Nephron progenitor cell (in vitro differentiated cells): ENCODE results near the gene MAGI2.
"Not testable (repeated sequence)": the region's sequence is repeated elsewhere in the genome, so short reads cannot be mapped to it uniquely, and the experiment has no call there.

Source experiments
- DNase-seq: peaks from one replicate; pipeline ENCODE4 v3.0.0; 2021
- H3K27ac Mint-ChIP-seq: 2 replicates; pipeline ENCODE4 v1.8.0; 2021; ENCODE audit warnings: mild to moderate bottlenecking, moderate library complexity, mixed read lengths
- H3K27me3 Mint-ChIP-seq: 2 replicates; pipeline ENCODE4 v1.8.0; 2021; ENCODE audit warnings: mild to moderate bottlenecking, low read depth, mixed read lengths; ENCODE audit not compliant: poor library complexity
- H3K36me3 Mint-ChIP-seq: 2 replicates; pipeline ENCODE4 v1.8.0; 2021; ENCODE audit warnings: low read depth, mixed read lengths
- H3K4me1 Mint-ChIP-seq: 2 replicates; pipeline ENCODE4 v1.8.0; 2021; ENCODE audit warnings: mixed read lengths
- H3K4me3 Mint-ChIP-seq: 2 replicates; pipeline ENCODE4 v1.8.0; 2021; ENCODE audit warnings: mild to moderate bottlenecking, moderate library complexity, mixed read lengths
- H3K9me3 Mint-ChIP-seq: 2 replicates; pipeline ENCODE4 v1.8.0; 2021; ENCODE audit warnings: mild to moderate bottlenecking, moderate library complexity, mixed read lengths
- TF ChIP-seq, protein P1 (sequence below): fragments of 200-600 bp; sonication (generic); IDR thresholded peaks from 2 replicates; pipeline ENCODE4 v1.5.0; 2021; ENCODE audit warnings: antibody characterized with exemption

MAGI2 gene

DNA sequence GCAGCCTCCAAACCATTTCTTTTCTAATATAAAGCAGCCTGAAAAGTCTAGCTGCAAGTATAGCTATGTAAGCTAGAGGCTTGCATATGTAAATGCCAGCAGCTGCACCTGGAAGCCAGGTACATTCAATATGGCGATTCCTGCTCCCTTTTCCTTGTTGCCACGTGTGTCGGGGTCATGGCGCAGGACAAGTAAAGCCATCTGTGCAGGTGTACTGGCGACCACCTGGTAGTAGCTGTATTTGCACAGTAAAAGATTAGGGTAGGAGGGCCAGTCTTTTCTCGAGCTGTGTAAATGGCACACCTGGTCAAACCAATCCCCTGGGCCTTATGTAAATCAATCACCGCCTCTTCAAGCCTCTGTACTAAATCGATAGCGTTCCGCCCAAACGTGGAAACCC is 484.5 kb downstream of the MAGI2 start:
- H3K4me1 Mint-ChIP-seq = no peaks in the 10 kb centered on the region
- TF ChIP-seq, protein P1, sequence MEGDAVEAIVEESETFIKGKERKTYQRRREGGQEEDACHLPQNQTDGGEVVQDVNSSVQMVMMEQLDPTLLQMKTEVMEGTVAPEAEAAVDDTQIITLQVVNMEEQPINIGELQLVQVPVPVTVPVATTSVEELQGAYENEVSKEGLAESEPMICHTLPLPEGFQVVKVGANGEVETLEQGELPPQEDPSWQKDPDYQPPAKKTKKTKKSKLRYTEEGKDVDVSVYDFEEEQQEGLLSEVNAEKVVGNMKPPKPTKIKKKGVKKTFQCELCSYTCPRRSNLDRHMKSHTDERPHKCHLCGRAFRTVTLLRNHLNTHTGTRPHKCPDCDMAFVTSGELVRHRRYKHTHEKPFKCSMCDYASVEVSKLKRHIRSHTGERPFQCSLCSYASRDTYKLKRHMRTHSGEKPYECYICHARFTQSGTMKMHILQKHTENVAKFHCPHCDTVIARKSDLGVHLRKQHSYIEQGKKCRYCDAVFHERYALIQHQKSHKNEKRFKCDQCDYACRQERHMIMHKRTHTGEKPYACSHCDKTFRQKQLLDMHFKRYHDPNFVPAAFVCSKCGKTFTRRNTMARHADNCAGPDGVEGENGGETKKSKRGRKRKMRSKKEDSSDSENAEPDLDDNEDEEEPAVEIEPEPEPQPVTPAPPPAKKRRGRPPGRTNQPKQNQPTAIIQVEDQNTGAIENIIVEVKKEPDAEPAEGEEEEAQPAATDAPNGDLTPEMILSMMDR = no peak
- no peaks in the 10 kb centered on the region for H3K27me3 Mint-ChIP-seq
- no peak overlapping the region for H3K27ac Mint-ChIP-seq
- H3K4me3 Mint-ChIP-seq = no peak overlapping the region
- no peaks in the 10 kb centered on the region for H3K36me3 Mint-ChIP-seq
- no peaks in the 10 kb centered on the region for H3K9me3 Mint-ChIP-seq
- DNase-seq = no peak

DNA sequence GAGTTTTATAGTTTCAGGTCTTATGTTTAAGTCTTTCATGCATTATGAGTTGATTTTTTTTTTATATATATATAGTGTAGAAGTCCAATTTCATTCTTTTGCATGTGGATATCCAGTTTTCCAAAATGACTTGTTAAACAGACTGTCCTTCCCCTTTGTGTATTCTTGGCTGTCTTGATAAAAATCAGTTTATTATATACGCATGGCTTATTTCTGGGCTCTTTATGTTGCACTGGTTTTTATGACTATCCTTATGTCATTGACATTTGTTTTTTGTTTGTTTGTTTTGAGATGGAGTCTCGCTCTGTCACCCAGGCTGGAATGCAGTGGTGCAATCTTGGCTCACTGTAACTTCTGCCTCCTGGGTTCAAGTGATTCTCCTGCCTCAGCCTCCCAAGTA is 485.9 kb downstream of the MAGI2 start:
- H3K4me3 Mint-ChIP-seq, H3K4me1 Mint-ChIP-seq, H3K9me3 Mint-ChIP-seq, H3K27me3 Mint-ChIP-seq, H3K36me3 Mint-ChIP-seq, DNase-seq, H3K27ac Mint-ChIP-seq: not testable (repeated sequence)

DNA sequence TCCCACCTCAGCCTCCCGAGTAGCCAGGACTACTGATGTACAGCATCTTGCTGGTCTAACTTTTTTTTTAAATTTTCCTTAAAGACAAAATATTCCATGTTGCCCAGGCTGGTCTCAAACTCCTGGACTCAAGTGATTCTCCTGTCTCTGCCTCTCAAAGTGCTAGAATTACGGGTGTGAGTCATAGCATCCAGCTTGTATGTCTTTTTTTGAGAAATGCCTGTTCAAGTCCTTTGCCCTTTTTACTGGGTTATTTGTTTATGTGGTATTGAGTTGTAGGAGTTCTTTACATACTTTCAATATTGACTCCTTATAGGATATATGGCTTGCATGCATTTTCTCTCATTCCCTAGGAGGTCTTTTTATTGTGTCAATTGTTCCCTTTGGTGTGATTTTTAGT is 486.4 kb downstream of the MAGI2 start:
- Mint-ChIP-seq H3K4me3 (no peak overlapping the region), H3K36me3 (no peaks in the 10 kb centered on the region), H3K4me1 (no peaks in the 10 kb centered on the region), H3K27ac (no peak overlapping the region), H3K9me3 (no peaks in the 10 kb centered on the region), H3K27me3 (no peaks in the 10 kb centered on the region)
- TF ChIP-seq, protein P1 = no peak
- no peak for DNase-seq

DNA sequence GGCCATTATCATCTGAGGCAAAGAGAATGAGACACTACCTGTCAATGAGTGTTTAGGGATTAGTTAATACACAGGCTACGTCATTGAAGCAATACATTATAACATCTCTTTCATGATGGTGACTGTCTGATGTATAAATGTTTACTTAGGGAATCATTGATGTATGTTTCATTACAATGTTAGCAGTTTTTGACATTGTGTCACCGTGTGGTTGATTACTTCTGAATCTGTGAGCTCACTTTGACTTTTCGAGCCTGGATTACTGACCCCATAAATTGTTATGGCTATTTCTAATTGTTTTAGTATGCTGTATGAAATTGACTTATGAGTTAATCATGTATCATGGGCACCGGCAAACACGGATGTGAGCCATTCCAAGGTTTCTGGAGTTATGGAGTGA is 494.0 kb downstream of the MAGI2 start:
- Mint-ChIP-seq H3K36me3 (no peaks in the 10 kb centered on the region), H3K9me3 (no peaks in the 10 kb centered on the region), H3K27ac (no peak overlapping the region), H3K27me3 (no peaks in the 10 kb centered on the region), H3K4me3 (no peak overlapping the region), H3K4me1 (no peaks in the 10 kb centered on the region)
- TF ChIP-seq, protein P1 = no peak
- DNase-seq = no peak

DNA sequence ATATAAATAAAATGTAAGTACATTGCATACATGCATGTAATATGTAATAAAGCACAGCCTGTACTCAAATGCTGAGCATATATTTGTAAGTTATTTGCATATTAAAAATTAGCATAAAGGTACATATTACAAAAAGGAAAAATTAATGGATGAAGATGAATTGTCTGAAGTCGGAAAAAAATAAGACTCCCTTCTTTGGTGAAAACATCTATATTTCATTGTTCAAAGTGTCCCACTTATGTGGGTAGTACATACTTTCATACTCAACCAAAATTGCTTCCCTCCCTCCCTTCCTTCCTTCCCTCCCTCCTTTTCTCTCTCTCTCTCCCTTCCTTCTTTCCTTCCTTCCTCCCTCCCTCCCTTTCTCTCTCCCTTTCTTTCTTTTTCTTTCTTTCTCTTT is 498.1 kb downstream of the MAGI2 start:
- H3K4me1 Mint-ChIP-seq = no peaks in the 10 kb centered on the region
- no peak overlapping the region for H3K4me3 Mint-ChIP-seq
- H3K27ac Mint-ChIP-seq = no peak overlapping the region
- TF ChIP-seq, protein P1 = no peak
- no peaks in the 10 kb centered on the region for H3K9me3 Mint-ChIP-seq
- no peak for DNase-seq
- no peaks in the 10 kb centered on the region for H3K27me3 Mint-ChIP-seq
- no peaks in the 10 kb centered on the region for H3K36me3 Mint-ChIP-seq

DNA sequence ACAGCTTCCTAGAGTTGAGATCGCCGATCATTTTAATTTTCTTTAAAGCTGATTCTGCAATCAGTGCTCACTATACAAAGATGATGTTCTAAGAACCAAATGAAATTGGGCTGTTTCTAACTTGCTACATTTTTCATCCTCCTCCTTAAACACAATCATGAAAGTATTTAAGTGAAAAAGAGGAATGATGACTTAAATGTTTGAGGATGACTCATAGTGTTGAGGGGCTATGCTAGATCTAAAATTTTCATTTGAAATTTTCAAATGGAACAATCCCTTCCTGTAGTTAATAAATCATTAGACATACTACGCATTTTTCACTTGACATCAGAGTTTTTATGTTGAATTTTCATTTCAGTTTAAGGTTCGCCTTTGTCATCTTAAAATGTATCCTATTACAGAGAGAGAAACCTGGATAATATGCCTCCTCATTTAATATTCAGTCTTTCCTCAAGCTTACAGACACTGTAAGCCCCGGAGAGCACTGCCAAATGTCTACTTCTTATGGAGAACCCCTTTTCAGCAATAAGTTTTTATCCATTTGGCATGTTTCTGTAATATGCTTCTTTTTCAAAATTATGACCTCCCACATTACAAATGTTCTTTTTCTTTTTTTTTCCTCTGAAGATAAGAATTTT is 499.6 kb downstream of the MAGI2 start:
- DNase-seq = no peak
- no peaks in the 10 kb centered on the region for H3K27me3 Mint-ChIP-seq
- H3K27ac Mint-ChIP-seq = no peak overlapping the region
- no peaks in the 10 kb centered on the region for H3K4me1 Mint-ChIP-seq
- no peaks in the 10 kb centered on the region for H3K9me3 Mint-ChIP-seq
- H3K4me3 Mint-ChIP-seq = no peak overlapping the region
- H3K36me3 Mint-ChIP-seq = no peaks in the 10 kb centered on the region
- TF ChIP-seq, protein P1 = no peak
